H1 (cell line): Measurements from ENCODE around the gene SHROOM3. TPM values are rescaled to one million over a fixed set of nuclear protein-coding genes. Genes with fewer than 3 reads are reported as not detected.

Experiments used
- RBBP5 ChIP-seq: IDR thresholded peaks from 2 replicates; pipeline ENCODE4 v1.7.1; 2012; ENCODE audit warnings: low read depth, mild to moderate bottlenecking, inconsistent platforms, low read length, moderate library complexity, borderline replicate concordance
- SIX5 ChIP-seq: IDR thresholded peaks from 2 replicates; pipeline ENCODE4 v1.6.1; 2011; ENCODE audit warnings: mild to moderate bottlenecking, low read depth, low read length
- SP4 ChIP-seq: IDR thresholded peaks from 2 replicates; pipeline ENCODE4 v1.6.1; 2012; ENCODE audit warnings: low read length, inconsistent platforms
- SUZ12 ChIP-seq: fragments of 200-600 bp; sonication (generic); IDR thresholded peaks from 2 replicates; pipeline ENCODE4 v1.6.1; 2012; ENCODE audit warnings: mild to moderate bottlenecking, inconsistent platforms, low read length, moderate library complexity, mixed read lengths
- polyA plus RNA-seq, 7 experiments: library from polyadenylated mRNA; depleted of rRNA in 3 of 7; stranded (reverse) in 5 of 7; unstranded in 2 of 7; fragments of >200 nt in 5 of 7; fragments of 200-250 nt in 2 of 7; gene quantifications; 1 replicate in 5 of 7; 2 replicates in 1 of 7; 4 replicates in 1 of 7; pipeline versions ENCODE4 v1.2.1 to v1.2.3, GENCODE V29; 2011 to 2013; ENCODE audit warnings: missing spikeins in 2 of 7, mixed read lengths in 2 of 7
- total RNA-seq: library from RNA; stranded (reverse); fragmentation: NEBNext Ultra II Directional; extraction: Animal tissue kit (Norgen Biotek cat#: 25700); gene quantifications from 2 replicates; pipeline ENCODE4 v1.2.1, GENCODE V29; 2021
- TF ChIP-seq, protein P1 (sequence below): fragments of 300-600 bp; sonication (generic); IDR thresholded peaks from 2 replicates; pipeline ENCODE4 v1.7.1; 2012; ENCODE audit warnings: low read length, moderate library complexity, mild to moderate bottlenecking, inconsistent platforms; ENCODE audit not compliant: insufficient replicate concordance

SHROOM3 gene
- total and polyA plus RNA-seq, 2 of the 8 experiments (the other 6 are each of a cell fraction or from before 2014, with no cell fraction given): 15.8 to 34.0 TPM

DNA sequence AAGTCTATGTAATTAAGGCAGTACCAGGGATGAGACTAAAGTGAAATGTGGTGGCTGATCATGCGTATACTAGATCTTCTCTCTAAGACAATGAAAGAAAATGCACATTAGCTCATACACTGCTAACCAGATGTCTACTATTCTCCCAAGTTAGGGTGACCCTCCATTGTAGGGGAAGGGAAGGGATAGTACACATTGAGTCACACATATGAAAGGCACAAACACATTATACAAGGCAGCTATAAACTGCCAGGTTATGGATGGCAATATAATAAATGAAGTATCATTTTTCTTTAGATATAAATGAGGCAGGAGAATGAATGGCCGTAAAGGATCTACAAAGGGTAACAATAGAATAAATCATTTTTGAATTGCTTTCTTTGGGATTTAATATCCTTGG lies 4.5 kb downstream of the SHROOM3 start (continued):
- TF ChIP-seq, protein P1, sequence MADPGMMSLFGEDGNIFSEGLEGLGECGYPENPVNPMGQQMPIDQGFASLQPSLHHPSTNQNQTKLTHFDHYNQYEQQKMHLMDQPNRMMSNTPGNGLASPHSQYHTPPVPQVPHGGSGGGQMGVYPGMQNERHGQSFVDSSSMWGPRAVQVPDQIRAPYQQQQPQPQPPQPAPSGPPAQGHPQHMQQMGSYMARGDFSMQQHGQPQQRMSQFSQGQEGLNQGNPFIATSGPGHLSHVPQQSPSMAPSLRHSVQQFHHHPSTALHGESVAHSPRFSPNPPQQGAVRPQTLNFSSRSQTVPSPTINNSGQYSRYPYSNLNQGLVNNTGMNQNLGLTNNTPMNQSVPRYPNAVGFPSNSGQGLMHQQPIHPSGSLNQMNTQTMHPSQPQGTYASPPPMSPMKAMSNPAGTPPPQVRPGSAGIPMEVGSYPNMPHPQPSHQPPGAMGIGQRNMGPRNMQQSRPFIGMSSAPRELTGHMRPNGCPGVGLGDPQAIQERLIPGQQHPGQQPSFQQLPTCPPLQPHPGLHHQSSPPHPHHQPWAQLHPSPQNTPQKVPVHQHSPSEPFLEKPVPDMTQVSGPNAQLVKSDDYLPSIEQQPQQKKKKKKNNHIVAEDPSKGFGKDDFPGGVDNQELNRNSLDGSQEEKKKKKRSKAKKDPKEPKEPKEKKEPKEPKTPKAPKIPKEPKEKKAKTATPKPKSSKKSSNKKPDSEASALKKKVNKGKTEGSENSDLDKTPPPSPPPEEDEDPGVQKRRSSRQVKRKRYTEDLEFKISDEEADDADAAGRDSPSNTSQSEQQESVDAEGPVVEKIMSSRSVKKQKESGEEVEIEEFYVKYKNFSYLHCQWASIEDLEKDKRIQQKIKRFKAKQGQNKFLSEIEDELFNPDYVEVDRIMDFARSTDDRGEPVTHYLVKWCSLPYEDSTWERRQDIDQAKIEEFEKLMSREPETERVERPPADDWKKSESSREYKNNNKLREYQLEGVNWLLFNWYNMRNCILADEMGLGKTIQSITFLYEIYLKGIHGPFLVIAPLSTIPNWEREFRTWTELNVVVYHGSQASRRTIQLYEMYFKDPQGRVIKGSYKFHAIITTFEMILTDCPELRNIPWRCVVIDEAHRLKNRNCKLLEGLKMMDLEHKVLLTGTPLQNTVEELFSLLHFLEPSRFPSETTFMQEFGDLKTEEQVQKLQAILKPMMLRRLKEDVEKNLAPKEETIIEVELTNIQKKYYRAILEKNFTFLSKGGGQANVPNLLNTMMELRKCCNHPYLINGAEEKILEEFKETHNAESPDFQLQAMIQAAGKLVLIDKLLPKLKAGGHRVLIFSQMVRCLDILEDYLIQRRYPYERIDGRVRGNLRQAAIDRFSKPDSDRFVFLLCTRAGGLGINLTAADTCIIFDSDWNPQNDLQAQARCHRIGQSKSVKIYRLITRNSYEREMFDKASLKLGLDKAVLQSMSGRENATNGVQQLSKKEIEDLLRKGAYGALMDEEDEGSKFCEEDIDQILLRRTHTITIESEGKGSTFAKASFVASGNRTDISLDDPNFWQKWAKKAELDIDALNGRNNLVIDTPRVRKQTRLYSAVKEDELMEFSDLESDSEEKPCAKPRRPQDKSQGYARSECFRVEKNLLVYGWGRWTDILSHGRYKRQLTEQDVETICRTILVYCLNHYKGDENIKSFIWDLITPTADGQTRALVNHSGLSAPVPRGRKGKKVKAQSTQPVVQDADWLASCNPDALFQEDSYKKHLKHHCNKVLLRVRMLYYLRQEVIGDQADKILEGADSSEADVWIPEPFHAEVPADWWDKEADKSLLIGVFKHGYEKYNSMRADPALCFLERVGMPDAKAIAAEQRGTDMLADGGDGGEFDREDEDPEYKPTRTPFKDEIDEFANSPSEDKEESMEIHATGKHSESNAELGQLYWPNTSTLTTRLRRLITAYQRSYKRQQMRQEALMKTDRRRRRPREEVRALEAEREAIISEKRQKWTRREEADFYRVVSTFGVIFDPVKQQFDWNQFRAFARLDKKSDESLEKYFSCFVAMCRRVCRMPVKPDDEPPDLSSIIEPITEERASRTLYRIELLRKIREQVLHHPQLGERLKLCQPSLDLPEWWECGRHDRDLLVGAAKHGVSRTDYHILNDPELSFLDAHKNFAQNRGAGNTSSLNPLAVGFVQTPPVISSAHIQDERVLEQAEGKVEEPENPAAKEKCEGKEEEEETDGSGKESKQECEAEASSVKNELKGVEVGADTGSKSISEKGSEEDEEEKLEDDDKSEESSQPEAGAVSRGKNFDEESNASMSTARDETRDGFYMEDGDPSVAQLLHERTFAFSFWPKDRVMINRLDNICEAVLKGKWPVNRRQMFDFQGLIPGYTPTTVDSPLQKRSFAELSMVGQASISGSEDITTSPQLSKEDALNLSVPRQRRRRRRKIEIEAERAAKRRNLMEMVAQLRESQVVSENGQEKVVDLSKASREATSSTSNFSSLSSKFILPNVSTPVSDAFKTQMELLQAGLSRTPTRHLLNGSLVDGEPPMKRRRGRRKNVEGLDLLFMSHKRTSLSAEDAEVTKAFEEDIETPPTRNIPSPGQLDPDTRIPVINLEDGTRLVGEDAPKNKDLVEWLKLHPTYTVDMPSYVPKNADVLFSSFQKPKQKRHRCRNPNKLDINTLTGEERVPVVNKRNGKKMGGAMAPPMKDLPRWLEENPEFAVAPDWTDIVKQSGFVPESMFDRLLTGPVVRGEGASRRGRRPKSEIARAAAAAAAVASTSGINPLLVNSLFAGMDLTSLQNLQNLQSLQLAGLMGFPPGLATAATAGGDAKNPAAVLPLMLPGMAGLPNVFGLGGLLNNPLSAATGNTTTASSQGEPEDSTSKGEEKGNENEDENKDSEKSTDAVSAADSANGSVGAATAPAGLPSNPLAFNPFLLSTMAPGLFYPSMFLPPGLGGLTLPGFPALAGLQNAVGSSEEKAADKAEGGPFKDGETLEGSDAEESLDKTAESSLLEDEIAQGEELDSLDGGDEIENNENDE: no peak
- no peak for TF ChIP-seq SIX5
- no peak for TF ChIP-seq SP4
- TF ChIP-seq SUZ12: no peak
- no peak for TF ChIP-seq RBBP5
